ENCODE measurements around the gene NR2C2. TPM values are rescaled to one million over a fixed set of nuclear protein-coding genes. Genes with fewer than 3 reads are reported as not detected.

Gene NR2C2
- total RNA-seq, 1 donor = 34.0 TPM

GRCh38 chr3:15086263-15086662 is 138.9 kb downstream of the NR2C2 start:
- no peak overlapping the region for H2AFZ ChIP-seq (ENCODE audit: low read length)
- H3K27me3 ChIP-seq (ENCODE audit: insufficient read depth, low read length) = no peaks in the 10 kb centered on the region
- H3K79me2 ChIP-seq (ENCODE audit: insufficient read depth, low read length) = peaks cover 1% of the 10 kb centered on the region
- no peak for TF ChIP-seq CTCF (IDR thresholded peaks at IDR 0.05; ENCODE audit: extremely low read depth, low read depth, low read length)
- H3K27ac ChIP-seq (ENCODE audit: low read depth, low read length) = no peak overlapping the region
- H4K20me1 ChIP-seq (ENCODE audit: insufficient read depth, low read length) = peaks cover 4% of the 10 kb centered on the region
- H3K4me2 ChIP-seq (ENCODE audit: insufficient read depth, low read length) = no peak overlapping the region
- H3K36me3 ChIP-seq (ENCODE audit: insufficient read depth, low read length) = peaks cover 72% of the 10 kb centered on the region
- H3K4me3 ChIP-seq (ENCODE audit: insufficient read depth, low read length) = no peak overlapping the region
- H3K9me3 ChIP-seq (ENCODE audit: low read depth, low read length) = no peaks in the 10 kb centered on the region
- no peaks in the 10 kb centered on the region for H3K4me1 ChIP-seq (ENCODE audit: insufficient read depth, low read length)
- DNase-seq (ENCODE audit: insufficient read length, low spot score, missing footprints) = no peak

DNA sequence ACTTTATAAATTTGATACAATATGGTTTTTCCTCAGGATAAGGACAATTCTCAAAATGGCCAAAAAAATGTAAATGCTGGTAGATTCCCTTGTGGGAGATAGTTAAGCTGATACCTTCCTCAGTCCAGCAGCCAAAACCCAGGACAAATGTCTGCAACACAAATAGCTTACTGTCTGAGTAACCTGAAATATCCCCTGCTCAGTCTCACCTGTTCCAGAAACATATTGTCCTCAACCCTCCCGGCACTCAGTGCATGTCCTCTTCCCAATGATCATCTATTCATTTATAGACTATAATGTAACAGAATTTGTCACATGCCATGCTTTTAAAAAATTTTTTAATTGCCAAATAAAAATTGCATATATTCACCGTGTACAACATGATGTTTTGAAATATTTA is 139.3 kb downstream of the NR2C2 start:
- H3K79me2 ChIP-seq (ENCODE audit: insufficient read depth, low read length) = peaks cover 5% of the 10 kb centered on the region
- H3K4me3 ChIP-seq (ENCODE audit: insufficient read depth, low read length) = no peak overlapping the region
- peaks cover 2% of the 10 kb centered on the region for H4K20me1 ChIP-seq (ENCODE audit: insufficient read depth, low read length)
- H3K27ac ChIP-seq (ENCODE audit: low read depth, low read length) = no peak overlapping the region
- peaks cover 72% of the 10 kb centered on the region for H3K36me3 ChIP-seq (ENCODE audit: insufficient read depth, low read length)
- no peaks in the 10 kb centered on the region for H3K27me3 ChIP-seq (ENCODE audit: insufficient read depth, low read length)
- DNase-seq (ENCODE audit: insufficient read length, low spot score, missing footprints) = no peak
- no peaks in the 10 kb centered on the region for H3K4me1 ChIP-seq (ENCODE audit: insufficient read depth, low read length)
- H3K4me2 ChIP-seq (ENCODE audit: insufficient read depth, low read length) = no peak overlapping the region
- H2AFZ ChIP-seq (ENCODE audit: low read length) = no peak overlapping the region
- no peaks in the 10 kb centered on the region for H3K9me3 ChIP-seq (ENCODE audit: low read depth, low read length)
- no peak for TF ChIP-seq CTCF (IDR thresholded peaks at IDR 0.05; ENCODE audit: extremely low read depth, low read depth, low read length)

DNA sequence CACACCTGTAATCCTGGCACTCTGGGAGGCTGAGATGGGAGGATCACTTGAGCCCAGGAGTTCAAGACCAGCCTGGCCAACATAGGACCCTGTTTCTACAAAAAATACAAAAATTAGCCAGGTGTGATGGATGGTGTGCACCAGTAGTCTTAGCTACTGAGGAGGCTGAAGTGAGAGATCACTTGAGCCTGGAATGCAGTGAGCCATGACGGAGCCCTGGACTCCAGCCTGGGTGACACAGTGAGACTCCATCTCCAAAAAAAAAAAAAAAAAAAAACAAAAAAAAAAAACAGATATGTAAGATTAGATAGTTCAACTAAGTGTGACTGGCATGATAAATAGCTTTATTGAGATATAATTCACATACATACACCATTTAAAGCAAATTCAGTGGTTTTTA is 141.8 kb downstream of the NR2C2 start:
- DNase-seq (ENCODE audit: insufficient read length, low spot score, missing footprints) = no peak
- Histone ChIP-seq H3K4me2 (ENCODE audit: insufficient read depth, low read length) (no peak overlapping the region), H2AFZ (ENCODE audit: low read length) (no peak overlapping the region), H3K36me3 (ENCODE audit: insufficient read depth, low read length) (peaks cover 63% of the 10 kb centered on the region), H3K27me3 (ENCODE audit: insufficient read depth, low read length) (no peaks in the 10 kb centered on the region), H4K20me1 (ENCODE audit: insufficient read depth, low read length) (no peaks in the 10 kb centered on the region), H3K4me1 (ENCODE audit: insufficient read depth, low read length) (peaks cover 7% of the 10 kb centered on the region), H3K79me2 (ENCODE audit: insufficient read depth, low read length) (peaks cover 5% of the 10 kb centered on the region), H3K4me3 (ENCODE audit: insufficient read depth, low read length) (no peak overlapping the region), H3K27ac (ENCODE audit: low read depth, low read length) (no peak overlapping the region), H3K9me3 (ENCODE audit: low read depth, low read length) (no peaks in the 10 kb centered on the region)
- no peak for TF ChIP-seq CTCF (IDR thresholded peaks at IDR 0.05; ENCODE audit: extremely low read depth, low read depth, low read length)

GRCh38 chr3:15091575-15091974 is 144.2 kb downstream of the NR2C2 start:
- Histone ChIP-seq H3K79me2 (ENCODE audit: insufficient read depth, low read length) (peaks cover 14% of the 10 kb centered on the region), H3K9me3 (ENCODE audit: low read depth, low read length) (no peaks in the 10 kb centered on the region), H3K4me2 (ENCODE audit: insufficient read depth, low read length) (no peak overlapping the region), H4K20me1 (ENCODE audit: insufficient read depth, low read length) (no peaks in the 10 kb centered on the region), H3K4me1 (ENCODE audit: insufficient read depth, low read length) (peaks cover 15% of the 10 kb centered on the region), H3K36me3 (ENCODE audit: insufficient read depth, low read length) (peaks cover 65% of the 10 kb centered on the region), H3K4me3 (ENCODE audit: insufficient read depth, low read length) (no peak overlapping the region), H3K27me3 (ENCODE audit: insufficient read depth, low read length) (no peaks in the 10 kb centered on the region), H3K27ac (ENCODE audit: low read depth, low read length) (no peak overlapping the region), H2AFZ (ENCODE audit: low read length) (no peak overlapping the region)
- DNase-seq (ENCODE audit: insufficient read length, low spot score, missing footprints) = no peak
- no peak for TF ChIP-seq CTCF (IDR thresholded peaks at IDR 0.05; ENCODE audit: extremely low read depth, low read depth, low read length)

Data from osteoblast (primary cell).